GM19043 (cell line): ENCODE measurements around the gene GM2A.

Experiments
- ATAC-seq: cut with Tn5 transposase; IDR thresholded peaks from one replicate; pipeline ENCODE4 v1.9.1; 2021; ENCODE audit warnings: low read depth; ENCODE audit not compliant: unreplicated experiment

The GM2A gene

GRCh38 chr5:151252762-151253604, at the start of gene GM2A:
TSS of gene GM2A (plus strand) at chr5:151253185. CDS start at chr5:151253217, 32 bp downstream.
- peak; percentile 78 for ATAC-seq

DNA sequence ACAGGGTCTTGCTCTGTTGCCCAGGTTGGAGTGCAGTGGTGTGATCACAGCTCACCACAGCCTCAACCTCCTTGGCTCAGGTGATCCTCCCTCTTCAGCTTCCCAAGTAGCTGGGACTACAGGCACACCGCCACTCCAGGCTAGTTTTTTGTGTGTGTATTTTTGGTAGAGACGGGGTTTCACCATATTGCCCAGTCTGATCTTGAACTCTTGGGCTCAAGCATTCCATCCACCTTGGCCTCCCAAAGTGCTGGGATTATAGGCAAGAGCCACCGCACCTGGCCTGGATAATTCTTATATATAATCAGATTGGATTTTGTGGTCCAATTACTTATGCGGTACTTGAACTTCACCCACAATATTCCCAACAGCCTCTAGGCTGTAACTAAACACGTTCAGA, 48.9 kb upstream of the GM2A start:
- ATAC-seq = no peak

DNA sequence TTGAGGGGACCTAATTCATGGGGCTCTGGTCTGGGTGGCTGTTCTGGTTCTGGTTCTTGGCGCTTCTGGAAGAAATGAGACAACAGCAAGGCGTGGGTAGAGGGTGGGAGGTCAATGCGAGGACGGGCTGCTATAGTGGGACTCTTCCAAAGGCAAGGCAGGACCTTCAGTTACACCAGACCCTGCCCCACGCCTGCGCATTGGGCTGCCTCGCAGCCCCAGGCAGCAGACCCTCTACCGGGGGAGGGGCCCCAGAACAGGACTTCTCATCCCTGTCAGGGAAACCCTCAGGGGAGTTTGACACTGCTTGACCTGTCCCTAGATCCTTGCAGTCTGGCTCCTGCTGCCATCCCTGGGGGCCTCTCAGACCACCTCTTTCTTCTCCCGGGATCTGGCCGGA, 47.6 kb upstream of the GM2A start:
- no peak for ATAC-seq

GRCh38 chr5:151208481-151208914, 44.5 kb upstream of the GM2A start:
- ATAC-seq = no peak

DNA sequence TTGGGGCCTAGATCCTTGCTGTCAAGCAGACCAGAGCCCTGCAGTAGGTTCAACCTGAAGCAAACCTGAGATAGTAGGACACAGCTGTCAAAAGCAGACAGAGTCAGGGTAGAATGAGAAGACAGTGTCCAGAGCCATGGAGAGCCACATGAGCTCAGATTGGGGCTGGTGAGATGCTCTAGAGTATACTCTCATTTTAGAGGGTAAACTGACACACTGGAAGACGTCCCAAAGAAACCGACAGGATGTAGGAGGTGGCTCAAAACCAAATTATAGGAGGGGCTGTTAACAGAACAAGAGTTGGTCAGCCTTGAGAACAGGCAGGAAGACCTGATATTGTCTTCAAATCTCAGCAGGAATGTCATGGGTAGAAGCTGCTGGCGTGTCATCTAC, 40.6 kb upstream of the GM2A start:
- no peak for ATAC-seq

GRCh38 chr5:151213803-151214613, 39.0 kb upstream of the GM2A start:
- peak; percentile 69 for ATAC-seq

GRCh38 chr5:151214614-151215545, 38.1 kb upstream of the GM2A start:
- ATAC-seq = peak; percentile 56

DNA sequence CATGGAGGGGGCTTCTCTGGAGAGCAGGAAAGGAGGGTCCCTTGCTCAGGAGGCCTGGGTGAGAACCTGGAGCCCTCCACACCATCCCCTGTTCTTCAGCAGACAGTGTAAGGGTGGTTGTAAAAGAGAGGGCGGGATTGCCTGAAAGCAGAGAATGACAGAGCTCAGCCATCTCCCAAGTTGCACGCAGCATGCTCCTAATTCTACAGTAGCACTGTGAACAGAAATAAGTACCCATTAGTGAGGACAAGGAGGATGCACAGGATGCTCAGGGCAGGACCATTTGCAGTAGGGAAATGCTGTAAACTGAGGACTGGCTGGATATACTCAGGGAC, 37.5 kb upstream of the GM2A start:
- ATAC-seq = no peak

DNA sequence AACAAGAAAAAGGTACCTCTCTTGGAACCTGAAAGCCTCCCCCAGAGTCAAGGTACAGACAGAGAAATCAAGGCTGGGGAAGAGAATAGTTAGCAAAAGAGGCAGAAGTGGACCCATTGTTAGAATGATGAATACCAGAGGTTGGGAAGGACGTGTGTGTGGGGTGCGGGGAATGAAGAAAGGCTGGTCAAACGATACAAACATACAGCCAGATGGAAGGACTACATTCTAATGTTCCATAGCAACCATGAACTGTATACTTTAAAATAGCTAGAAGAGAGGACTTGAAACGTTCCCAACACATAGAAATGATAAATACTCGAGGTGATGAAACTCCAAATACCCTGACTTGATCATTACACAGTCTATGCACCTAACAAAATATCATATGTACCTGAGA, 36.2 kb upstream of the GM2A start:
- no peak for ATAC-seq

DNA sequence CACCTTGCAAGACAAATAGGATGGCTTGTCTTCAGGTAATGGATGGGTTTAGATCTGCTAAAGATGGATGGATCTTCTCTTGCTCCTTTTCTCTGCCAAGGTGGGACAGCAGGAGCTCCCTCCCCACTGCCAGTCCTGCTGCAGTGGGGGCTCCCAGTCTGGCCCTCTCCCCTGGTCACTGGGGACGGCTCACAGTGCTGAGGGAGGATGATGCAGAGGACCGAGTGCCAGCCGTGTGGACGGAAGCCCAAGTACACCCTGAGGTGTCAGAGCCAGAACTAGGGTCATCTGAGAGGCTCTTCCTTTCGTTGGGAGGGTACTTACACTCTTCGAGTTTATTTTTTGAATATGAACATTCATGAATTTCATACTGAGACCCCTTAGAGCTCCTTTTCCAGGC, 34.8 kb upstream of the GM2A start:
- no peak for ATAC-seq

DNA sequence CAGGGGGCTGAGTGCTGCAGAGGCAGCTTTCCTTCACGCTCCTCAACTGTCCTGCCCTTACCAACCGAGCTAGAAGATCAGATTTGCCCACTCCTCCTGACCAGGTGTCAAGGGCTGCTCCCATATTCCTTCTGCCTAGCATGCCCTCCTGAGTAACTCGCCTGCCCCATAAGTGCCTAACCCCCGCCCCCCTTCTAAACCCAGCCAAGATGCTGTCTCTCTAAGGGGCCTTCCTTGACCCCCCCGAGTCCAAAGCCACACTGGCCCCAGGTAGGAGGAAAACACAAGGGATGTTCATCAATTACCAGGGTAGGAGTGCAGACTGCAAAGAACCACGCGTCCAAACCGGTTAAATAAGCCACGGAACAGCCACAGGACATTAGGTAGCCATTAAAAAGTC, 33.8 kb upstream of the GM2A start:
- ATAC-seq = no peak

GRCh38 chr5:151219789-151220188, 33.2 kb upstream of the GM2A start:
- ATAC-seq = no peak

DNA sequence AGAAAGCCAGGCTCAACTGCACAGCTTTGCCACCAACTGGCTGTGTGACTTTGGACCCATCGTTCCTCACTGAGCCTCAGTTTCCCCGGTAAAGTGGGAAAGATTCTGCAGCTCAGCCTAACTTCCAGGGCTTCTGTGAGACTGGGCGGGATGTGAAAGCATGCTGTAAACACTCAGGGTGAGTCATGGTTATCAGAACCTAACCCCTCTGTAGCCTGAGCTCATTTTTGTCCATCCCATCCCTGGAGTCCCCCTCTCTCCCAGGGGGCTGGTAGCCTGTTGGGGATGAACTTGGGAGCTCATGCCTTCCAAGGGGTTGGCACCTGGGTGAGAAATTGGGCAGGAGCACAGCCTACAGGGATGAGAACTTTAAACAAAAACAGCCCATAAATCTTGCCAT, 31.4 kb upstream of the GM2A start:
- ATAC-seq = no peak

DNA sequence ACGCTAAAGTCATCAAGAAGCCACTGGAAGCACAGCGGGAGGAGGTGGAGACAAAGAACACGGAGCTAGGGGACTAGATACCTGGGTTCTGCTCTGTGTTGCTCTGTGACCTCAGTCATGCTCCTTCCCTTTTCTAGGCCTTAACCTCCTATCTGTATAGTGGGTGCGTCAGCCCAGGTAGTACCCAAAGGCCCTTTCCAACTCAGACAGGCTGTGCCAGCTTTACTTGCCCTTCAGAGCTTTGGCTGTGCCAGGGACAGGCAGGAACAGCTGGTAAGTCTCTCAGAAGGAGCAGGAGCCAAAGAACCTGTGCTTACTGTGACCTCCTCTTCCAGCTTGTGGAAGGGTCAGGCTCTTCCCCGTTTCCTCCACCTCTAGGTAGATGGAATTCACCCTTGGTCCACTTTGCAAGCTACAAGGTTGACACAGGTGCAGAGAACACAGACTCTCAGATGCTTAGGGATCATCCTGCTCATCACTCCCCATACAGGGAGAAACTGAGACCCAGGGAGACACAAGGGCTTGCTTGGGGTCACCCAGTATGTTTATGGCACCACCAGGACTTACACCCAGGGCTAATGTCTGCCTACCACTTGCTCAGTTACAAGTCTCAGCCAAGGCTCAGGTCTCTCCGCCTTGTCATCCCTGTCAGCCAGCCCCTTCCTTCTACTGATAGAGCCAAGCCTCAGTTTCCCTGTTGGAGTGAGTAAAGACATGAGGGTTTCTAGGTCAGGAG, 30.8 kb upstream of the GM2A start:
- no peak for ATAC-seq

DNA sequence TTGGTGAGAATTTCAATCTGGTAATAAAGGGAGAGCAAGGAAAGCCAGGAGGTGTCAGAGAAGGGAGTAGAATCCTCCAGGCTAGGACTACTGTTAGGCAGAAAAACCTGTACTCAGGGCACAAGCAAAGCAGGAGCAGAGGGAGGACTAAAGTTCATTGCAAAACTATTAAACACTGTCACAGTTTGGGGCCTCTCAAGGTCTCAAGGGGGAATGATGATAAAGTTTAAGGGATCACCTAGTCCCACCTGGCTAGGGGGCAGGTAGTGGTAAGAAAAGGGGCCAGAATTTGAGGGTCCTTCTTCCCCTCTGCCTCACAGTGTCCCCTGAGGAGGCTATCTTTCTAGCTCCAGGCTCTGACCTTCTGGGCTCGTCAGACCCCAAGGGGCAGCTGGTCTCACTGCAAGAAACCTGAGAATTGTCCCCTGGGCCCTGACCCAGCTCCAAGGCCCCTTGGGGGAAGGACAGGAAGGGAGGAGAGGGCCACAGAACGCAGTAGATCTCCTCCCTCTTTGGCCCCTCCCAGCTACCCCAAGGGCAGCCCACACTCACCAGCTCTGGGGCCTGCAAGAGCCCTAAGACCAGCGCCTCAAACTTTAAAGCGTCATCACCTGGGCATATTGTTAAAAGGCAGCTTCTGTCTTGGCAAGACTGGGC, 30.1 kb upstream of the GM2A start:
- ATAC-seq = peak; percentile 60

GRCh38 chr5:151223447-151224264, 29.3 kb upstream of the GM2A start, which contains the start of gene CCDC69:
TSS of gene CCDC69 (minus strand) at chr5:151224092. CDS start at chr5:151223970, 122 bp downstream.
- ATAC-seq = peak; percentile 66

GRCh38 chr5:151224372-151224771, 28.6 kb upstream of the GM2A start:
- no peak for ATAC-seq

DNA sequence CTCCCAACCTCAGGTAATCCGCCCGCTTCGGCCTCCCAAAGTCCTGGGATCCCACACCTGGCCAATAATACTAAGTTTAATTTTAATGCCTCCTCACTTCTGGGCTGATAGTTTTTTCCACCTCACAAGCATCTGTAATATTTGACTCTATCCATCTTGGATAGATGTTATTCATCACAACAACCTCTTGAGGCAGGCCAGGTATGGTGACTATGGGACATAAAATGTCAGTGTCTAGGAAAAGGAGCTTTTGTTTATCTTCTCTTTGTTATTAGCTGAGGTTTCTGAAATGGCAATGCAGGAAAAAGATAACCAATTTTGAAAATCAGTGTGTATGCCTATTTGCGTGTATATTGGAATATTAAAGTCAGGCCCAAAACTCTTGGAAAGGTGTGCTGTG, 27.9 kb upstream of the GM2A start:
- no peak for ATAC-seq

- no peak for ATAC-seq
Observed at GRCh38 chr5:151225475-151225874, 27.5 kb upstream of the GM2A start.
